Smooth muscle cell of the pulmonary artery (primary cell): ENCODE results near the gene IP6K1. TPM values are rescaled to one million over a fixed set of nuclear protein-coding genes. Genes with fewer than 3 reads are reported as not detected.

Experiments used
- total RNA-seq: library from RNA; depleted of rRNA; stranded (reverse); fragments of >200 nt; gene quantifications from 2 replicates; pipeline ENCODE4 v1.2.3, GENCODE V29; 2014

The IP6K1 gene
- total RNA-seq: 51.4 and 55.1 TPM in 2 replicates

DNA sequence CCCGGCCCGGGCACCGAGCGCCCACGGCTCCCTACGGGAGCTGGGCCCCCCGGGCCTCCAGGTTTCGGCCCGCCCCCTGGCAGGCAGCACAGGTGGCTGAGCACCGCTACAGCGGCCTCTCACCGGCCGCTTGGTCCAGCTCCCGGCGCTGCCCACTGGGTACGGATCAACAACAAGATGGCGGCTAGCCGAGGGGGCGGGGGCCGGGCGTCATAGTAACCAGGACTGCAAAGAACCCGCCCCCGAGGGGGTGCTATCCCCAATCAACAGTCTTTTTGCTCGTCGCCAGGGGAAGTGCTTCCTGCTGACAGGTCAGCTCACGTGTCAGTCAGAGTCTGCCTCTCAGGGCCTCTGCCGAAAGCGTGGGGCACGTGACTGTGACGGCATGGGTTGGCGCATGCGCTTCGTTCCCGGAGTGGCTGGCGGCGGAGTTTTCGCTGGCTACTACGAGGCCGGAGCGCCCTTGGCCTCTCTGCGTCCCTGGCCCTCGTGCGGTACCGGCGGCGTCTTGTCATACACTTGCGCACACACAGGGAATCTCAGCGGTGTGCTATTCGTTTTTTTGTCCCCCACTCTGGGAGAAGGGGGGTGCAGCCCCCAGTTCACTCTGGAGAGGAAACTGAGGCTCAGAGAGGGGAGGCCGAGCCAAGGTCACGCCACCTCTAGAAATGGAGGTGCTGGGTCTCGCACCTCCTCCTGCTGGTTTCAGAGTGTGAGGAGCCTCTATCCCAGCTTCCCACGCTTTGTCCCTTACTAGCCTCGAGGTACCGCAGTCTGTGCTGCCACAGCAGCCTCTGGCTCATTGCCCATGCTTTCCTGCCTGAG, at the start of gene IP6K1:
Gene IP6K1, minus strand, starts transcription at position 186 of the 825 bp plus-strand sequence. CDS start 38,502 bp downstream, outside the sequence.

DNA sequence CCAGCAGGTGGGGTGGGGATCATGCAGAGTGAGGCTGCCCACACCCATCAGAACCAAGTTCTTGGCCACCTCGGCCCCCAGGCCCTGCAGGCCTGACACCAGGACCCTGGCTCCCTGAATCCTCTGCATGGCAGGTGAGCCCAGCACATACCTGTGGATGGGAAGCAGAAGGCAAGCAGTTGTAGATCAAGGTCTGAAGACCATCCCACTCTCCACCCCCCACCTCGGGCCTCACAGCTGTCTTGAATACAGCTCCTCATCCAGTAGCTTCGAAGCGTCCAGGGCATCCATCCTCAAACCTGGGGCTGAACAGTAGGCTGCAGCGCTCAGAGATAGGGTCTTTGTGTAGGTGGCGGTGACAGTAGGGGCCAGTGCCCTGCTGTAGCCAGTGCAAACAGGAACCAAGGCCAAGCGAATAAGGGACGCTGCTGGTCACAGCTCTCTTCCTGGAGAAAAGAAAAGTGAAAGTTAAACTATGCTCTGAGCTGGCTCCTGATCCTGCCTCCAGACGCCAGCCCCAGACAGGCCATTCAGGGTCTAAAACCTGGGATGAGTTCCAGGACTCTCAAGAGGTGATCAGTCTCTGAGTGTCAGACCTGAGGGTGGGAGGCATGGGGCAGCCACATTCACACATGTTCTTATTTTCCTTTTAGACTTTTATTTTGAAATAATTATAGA, 27.3 kb upstream of the IP6K1 start, which contains the start of gene UBA7:
Gene UBA7, minus strand, starts transcription at position 457 of the 678 bp plus-strand sequence. Its CDS starts 166 bp downstream, at position 291.

DNA sequence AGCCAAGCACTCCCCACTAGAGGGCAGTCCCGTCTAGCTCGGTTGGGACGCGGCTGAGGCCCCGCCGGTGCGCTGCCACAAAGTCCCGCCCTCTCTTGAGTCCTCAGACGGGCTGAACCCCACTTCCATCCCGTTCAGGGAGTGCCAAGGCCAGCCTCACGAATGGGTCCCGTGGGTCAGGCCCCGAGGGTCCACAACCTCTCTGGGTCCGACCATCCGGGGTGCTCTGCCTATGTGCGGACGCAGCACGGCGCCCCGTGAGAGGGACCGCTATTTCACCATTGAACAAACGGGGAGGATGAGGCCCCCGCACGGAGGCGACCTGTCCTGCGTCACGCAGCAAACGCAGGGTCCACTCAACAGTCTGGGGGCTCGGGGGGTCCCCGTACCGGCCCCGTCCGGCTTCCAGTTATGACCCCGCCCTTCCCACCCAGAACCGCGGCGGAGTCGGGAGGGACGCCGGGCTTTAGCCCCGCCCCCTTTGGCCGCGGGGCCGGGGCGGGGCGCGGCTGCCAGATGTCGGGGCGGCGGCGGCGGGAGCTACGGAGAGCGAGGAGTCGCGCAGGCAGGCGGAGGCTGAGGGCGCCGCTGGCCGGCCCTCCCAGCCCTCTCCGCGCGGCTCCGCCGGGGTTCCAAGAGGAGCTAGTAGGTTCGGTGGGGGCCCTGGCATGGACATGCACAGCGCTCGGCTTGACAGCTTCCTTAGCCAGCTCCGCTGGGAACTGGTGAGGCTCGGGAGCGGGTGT, 16.6 kb upstream of the IP6K1 start, which contains the start of gene INKA1:
Gene INKA1, plus strand, starts transcription at position 543 of the 746 bp plus-strand sequence. Its CDS starts 132 bp downstream, at position 675.

DNA sequence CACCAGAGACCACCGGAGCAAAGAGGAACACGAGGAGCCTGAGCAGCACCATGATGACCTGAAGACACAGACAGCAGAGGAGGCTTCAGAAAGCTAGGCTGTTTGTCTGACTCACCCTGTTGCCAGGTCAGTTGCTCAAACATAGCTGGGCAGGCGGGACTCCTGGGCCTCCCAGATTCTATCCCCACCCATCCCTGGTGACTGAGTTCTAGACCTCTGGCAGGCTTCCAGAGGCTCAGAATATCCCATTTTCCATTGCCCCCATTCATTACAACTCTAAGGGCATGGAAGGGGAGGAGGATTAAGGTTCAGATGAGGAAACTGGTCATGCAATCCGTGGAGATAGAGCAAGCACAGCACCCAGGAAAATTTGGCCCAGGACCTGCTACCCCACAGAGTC, 13.4 kb upstream of the IP6K1 start, which contains the start of gene CDHR4:
Gene CDHR4, minus strand, starts transcription at position 113 of the 400 bp plus-strand sequence. Its CDS starts 61 bp downstream, at position 52.

DNA sequence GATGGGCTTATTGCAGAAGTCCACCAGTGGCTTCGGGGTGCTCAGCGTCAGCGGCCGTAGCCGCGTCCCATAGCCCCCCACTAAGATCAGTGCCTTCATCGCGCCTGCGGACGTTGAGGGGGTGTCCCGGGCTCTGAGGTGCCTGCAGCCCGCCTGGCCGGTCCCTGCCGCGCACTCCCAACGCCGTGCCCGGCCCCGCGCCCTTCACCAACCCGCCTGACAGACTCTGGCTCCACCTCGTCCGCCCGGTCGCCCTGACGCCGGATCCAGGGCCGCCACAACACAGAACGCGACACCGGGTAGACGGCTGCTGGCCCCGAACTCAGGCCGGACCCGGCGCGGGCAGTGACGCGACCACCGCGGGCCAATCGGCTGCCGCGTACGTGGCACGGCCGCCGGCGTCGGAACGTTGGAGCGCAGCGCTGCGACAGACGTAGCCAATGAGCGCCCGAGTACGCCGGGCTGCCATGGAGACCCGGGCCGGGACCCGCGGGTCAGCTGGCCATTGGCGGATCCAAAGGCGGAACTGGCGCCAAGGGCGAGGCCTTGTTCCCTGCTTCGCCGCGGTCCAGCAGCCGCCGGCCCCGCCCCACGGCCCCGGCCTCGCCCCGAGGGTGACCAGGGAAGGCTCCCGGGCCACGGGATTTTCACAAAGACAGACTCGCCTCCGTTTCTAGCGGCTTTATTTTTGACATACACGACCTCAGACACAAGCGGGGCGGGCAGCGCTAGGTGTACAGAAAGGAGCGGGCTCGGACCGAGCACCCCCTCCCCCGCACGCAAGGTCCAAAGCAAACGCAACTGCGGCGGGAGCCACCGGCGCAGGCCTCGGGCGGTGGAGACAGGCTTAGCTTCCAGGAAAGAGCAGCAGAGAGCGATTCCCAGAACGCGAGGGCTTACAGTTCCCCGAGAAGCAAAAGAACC, 62.5 kb downstream of the IP6K1 start, which contains the start of gene GMPPB:
Gene GMPPB, minus strand, starts transcription at position 324 of the 924 bp plus-strand sequence. Its CDS starts 225 bp downstream, at position 99.

DNA sequence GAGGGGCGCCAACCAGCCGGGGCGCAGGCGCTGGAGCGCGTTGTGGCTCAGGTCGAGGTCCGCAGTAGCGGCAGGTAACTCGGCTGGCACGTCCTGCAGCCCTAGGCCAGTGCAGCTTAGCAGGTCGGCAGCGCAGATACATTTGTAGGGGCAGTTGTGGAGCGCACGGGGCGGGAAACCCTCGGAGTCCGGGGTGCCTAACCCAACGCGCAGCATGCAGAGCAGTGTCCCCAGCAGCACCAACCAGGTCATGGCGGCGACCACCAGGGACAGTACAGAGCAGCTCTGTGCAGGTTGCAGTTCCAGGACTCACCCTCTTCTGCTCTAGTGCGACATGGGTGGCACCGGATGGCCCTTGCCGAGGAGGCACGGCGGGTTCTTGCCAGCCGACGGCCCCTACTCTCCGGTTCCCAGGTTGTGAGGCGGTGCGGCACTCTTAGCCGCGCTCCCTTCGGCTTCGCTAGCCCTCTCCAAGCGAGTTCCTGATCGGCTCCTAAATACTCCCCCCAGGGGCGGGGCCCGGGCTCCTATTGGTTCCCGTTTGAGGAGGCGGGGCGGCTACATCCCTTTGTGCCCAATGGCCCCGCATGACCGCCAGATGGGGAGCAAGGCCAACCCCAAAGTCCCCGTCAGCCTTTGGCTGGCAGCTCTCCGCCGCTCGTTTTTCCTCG, 67.0 kb downstream of the IP6K1 start, which contains the start of gene AMIGO3:
Gene AMIGO3, minus strand, starts transcription at position 471 of the 671 bp plus-strand sequence. Its CDS starts 219 bp downstream, at position 252.

DNA sequence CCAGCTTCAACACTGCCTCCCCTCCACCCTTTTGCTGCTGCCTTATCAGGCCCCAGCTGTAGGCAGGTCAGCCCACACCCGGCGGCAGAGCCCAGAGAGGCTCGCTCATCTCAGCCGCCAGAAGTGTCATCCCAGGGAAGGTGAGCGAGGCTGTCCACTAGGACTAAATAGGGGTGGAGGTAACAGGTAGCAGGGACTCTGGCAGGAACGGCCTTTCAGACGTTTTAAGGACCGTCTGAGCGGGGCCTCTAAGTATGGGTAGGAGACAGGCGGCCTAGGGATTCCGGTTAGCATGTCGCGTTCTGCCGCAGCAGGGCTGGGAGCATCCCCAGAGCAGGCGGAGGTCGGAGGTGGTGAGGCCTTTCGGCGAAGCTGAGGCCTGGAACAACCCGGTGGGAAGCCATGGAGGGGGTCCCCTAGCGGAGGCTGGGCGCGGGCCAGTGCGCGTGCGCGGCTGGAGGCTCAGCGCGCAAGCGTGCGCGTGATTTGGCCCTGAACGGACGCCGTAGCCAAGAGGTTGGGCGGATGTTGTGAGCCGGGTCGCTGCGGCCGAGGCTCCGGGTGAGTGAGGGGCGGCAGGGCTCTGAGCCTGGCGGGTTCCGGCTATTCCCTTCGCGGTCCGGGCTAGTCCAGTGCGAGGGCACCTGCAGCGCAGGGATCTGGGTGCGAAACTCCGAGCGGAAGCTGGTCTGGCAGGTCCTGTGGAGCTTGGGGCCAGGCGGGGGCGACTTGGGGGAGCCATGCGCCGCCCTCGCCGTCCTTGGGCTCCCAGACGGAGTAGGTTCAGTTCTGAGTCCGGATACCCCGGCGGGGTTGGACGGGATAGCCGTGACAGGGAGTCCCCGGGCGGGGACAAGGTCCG, 97.1 kb downstream of the IP6K1 start, which contains the start of the genes MST1 and RNF123:
Gene MST1, minus strand, starts transcription at position 429 of the 862 bp plus-strand sequence. CDS start 783 bp downstream, outside the sequence.
Gene RNF123, plus strand, starts transcription at position 512 of the 862 bp plus-strand sequence. CDS start 1,609 bp downstream, outside the sequence.

Other genes starting within 250 kb of the IP6K1 start
- gene BSN, start 232.1 kb downstream of the IP6K1 start, total RNA-seq: 0.07 and 0.17 TPM in 2 replicates
- gene APEH, start 112.2 kb downstream of the IP6K1 start, total RNA-seq: 96.8 and 122 TPM in 2 replicates
- 5.4 and 13.2 TPM in 2 replicates for gene MST1, start 97.1 kb downstream of the IP6K1 start, total RNA-seq
- gene RNF123, start 97.0 kb downstream of the IP6K1 start, total RNA-seq: 32.1 and 38.6 TPM in 2 replicates
- gene AMIGO3, start 66.9 kb downstream of the IP6K1 start, total RNA-seq: not detected in 2 replicates
- gene GMPPB, start 62.6 kb downstream of the IP6K1 start, total RNA-seq: 31.1 and 35.7 TPM in 2 replicates
- gene CDHR4, start 13.3 kb upstream of the IP6K1 start, total RNA-seq: 0.07 TPM in 1 of 2 replicates, not detected in the other
- 5.1 and 5.7 TPM in 2 replicates for gene INKA1, start 16.7 kb upstream of the IP6K1 start, total RNA-seq
- gene UBA7, start 27.4 kb upstream of the IP6K1 start, total RNA-seq: 51.1 and 54.4 TPM in 2 replicates
- 1.8 and 3.3 TPM in 2 replicates for gene TRAIP, start 70.0 kb upstream of the IP6K1 start, total RNA-seq
- not detected in 2 replicates for gene CAMKV, start 83.4 kb upstream of the IP6K1 start, total RNA-seq
- gene MST1R, start 117.3 kb upstream of the IP6K1 start, total RNA-seq: 0.79 and 1.4 TPM in 2 replicates
- gene MON1A, start 143.3 kb upstream of the IP6K1 start, total RNA-seq: 12.7 and 14.6 TPM in 2 replicates
- gene RBM6, start 153.6 kb upstream of the IP6K1 start, total RNA-seq: 40.1 and 40.9 TPM in 2 replicates